ENCODE results near the gene FAM53B.
"Not testable (repeated sequence)": the region's sequence is repeated elsewhere in the genome, so short reads cannot be mapped to it uniquely, and the experiment has no call there.

The FAM53B gene

DNA sequence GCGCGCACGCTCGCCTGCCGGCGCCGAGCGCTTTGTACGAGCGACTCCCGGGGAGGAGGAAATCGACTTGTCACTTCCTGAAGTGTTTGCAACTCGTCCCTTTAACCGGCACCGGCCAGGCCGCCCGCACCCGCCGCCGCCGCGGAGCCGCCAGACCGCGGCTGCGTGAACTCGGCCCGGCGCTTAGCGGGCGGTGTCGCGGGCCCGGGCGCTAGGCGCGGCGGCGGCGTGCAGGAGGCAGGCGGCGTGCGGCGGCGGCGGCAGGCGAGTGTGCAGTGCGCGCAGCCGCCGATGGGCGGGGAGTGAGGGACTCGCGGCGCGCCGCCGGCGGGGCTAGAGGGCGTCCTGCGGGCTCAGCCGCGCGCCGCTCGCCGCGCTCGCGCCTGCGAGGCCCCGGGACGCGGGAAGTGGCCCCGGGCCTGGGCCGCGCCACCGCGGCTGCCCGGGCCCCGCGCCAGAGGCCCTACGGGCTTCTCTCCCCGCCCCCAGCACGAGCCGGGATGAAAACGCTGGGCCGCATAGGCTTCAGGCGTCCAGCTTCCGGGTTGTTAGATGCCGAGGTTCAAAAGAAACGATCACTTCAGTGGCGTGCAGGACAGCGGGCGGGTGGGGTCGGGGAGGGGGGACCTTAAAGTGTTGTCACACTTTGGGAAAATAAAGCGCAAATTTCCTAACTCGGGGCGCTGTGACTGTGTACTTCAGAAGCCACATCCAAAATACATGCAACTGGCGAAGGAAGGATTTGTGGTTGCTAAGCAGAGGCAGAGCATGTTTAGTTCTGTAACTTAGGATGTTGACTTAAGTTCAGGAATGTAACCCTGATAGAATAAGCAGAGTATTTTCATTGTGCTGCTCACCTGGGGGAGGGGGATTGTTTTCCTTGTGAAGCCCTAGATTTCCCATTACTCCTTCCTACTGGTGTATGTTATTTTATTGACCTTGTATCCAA is at the start of gene FAM53B:
Gene FAM53B (minus strand): TSS at position 277 of the 949 bp plus-strand sequence. CDS start 37,665 bp downstream, outside the sequence.
- peak; percentile 74 for DNase-seq (ENCODE audit: low read depth)

DNA sequence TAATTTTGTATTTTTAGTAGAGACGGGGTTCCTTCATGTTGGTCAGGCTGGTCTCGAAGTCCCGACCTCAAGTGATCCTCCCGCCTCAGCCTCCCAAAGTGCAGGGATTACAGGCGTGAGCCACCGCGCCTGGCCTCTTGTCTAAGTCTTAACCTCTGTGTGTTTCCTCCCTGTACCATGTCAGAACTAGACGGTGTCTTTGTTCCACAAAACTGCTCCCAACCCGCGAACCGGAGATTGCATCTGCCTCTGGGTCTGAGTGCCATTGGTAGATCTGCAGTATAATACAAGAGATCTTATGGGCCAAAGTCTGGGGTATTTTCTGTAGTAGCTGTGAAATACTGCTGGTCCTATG is 48.8 kb upstream of the FAM53B start:
- DNase-seq (ENCODE audit: low read depth) = no peak

DNA sequence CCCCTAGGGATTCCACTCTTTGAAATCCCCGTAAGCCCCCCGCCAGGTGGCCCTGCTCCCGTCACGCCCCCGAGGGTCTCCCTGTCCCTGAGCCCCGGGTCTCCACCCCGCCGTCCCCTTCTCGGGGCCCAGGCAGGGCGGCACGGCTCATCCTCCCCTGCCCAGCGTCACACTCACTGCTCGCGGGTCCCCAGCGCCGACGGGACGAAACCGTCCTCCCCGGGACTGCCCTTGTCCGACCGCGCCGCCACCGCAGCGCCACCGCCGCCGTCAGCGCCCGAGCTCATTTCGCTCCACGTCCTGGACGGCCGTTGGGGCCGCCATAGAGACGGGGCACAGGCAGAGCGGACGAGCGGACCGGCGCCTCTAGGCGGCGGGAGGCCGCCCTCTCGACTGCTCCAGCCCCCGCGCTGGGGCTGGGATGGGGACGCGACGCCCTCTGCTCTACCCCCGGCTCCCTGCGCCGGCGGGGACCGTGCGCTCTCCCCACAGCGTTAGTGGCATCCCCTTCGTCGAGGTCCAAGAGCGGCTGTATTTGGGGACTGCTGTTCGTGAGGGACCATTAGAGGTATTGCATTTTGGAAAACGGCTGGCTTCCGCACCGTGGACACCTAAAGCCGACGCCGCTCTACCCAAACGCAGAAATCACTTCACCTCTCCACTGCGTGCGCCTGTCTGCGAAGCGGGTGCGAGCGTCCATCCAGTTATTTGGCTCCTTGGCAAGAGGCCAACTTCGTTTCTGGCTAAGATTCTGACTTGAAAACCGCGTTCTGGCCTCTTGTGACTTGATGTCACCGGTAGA is 47.6 kb upstream of the FAM53B start, which contains the start of gene EEF1AKMT2:
Gene EEF1AKMT2 (minus strand): TSS at position 341 of the 802 bp plus-strand sequence. CDS start 54 bp downstream, at position 287.
- DNase-seq (ENCODE audit: low read depth) = peak; percentile 82

DNA sequence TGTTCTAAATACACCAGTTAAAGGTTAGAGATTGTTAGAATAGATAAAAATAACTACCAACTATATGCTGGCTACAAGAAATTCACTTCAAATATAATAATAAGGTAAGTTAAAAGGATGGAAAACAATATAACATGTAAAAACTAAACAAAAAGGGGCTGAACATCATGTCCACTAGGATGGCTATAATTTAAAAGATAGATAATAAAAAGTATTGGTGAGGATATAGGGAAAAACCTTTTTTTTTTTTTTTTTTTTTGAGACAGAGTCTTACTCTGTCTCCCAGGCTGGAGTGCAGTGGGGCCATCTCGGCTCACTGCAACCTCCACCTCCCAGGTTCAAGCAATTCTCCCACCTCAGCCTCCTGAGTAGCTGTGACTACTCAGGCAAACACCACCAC is 38.7 kb upstream of the FAM53B start:
- not testable (repeated sequence) for DNase-seq (ENCODE audit: low read depth)

GRCh38 chr10:124768791-124769190 is 24.6 kb upstream of the FAM53B start:
- no peak for DNase-seq (ENCODE audit: low read depth)

DNA sequence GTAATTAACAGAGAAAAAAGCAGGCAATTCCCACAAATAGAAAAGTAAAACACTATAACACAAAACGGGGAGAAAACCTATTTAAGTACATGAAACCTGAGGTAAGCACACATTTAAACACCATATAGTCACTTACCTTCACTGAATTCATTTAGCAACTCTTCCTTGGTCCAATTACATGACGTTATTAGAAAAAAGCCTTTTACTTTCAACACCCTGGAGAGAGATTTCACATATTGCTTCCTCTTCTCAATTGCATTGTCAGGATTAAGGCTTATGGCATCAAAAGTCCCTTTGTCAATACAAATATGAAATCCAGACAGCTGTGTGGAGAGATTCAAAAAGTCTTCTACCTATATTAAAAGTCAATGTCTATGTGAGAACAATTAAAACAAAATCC is 21.1 kb upstream of the FAM53B start:
- no peak for DNase-seq (ENCODE audit: low read depth)

- DNase-seq (ENCODE audit: low read depth) = no peak
Observed at GRCh38 chr10:124763267-124763666, 19.1 kb upstream of the FAM53B start.

- DNase-seq (ENCODE audit: low read depth) = no peak
Observed at GRCh38 chr10:124762281-124762680, 18.1 kb upstream of the FAM53B start.

GRCh38 chr10:124756156-124756903 is 12.2 kb upstream of the FAM53B start:
- no peak for DNase-seq (ENCODE audit: low read depth)

GRCh38 chr10:124755581-124755980 is 11.4 kb upstream of the FAM53B start:
- DNase-seq (ENCODE audit: low read depth) = no peak

DNA sequence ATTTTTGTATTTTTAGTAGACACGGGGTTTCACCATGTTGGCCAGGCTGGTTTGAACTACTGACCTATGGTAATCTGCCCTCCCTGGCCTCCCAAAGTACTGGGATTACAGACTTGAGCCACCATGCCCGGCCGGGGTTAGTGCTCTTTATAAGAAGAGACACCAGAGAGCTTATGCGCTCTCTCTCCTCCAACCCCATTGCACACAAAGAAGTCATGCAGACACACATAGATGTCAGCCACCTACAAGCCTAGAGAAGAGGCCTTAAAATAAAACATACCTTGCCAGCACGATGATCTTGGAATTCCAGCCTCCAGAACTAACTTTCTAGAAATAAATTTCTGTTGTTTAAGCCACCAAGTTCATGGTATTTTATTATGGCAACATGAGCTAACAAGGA is 10.0 kb upstream of the FAM53B start:
- no peak for DNase-seq (ENCODE audit: low read depth)

GRCh38 chr10:124748953-124749645 is 4.9 kb upstream of the FAM53B start:
- no peak for DNase-seq (ENCODE audit: low read depth)

DNA sequence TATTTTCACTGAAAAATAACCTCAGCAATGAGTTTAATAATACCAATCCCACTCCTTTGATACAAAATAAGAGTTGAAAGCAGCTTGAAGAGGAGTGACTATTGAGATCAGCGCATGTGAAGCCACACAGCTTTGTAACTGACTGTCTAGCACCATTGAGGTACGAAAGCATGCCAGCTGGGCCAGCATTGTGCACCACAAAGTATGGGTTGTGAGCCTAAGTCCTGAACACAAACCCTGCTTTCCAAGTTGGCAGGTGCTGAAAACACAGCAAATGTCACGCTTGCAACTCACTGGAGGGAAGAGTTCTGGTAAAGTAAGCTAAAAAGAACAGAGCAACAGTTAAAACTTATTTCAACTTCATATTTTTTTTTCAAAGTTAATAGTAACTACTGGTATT is 4.0 kb upstream of the FAM53B start:
- no peak for DNase-seq (ENCODE audit: low read depth)

DNA sequence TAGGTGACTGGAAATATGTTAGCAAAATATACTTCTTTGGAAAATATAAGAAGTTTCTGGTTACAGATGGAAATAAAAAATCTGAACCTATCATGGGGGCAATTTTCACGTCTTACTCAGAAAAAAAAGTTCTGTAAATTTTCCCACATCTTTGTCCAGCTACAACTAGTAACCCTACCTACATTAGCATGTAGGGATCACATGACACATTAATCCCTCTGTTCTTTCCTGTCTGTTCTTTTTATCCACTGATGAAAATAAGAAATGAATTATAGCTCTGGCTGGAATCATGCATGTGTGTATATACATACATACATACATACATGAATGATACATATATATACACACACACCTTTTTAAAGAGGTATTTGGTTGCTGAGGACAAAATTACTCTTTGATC is 3.6 kb upstream of the FAM53B start:
- no peak for DNase-seq (ENCODE audit: low read depth)

GRCh38 chr10:124746992-124747391 is 2.8 kb upstream of the FAM53B start:
- no peak for DNase-seq (ENCODE audit: low read depth)

GRCh38 chr10:124746447-124746846 is 2.3 kb upstream of the FAM53B start:
- DNase-seq (ENCODE audit: low read depth) = not testable (repeated sequence)

DNA sequence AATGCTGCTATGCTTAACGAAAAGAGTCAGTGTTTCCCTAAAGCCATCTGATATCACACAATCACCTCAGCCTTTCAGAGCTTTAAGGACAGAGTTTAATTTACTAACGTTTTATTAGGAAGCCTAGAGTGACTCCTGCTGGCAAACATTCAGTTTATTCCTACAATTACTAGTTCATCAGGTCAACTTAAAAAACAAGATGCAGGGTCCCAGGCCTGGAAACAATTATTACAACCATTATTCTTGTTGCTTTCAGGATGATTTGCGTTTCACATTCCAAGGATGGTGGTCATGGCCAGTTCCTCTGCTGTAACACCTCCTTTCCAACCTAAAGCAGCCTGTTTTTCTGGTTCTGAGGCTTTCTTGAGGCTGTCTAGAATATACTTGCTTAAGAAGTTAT is 1.5 kb upstream of the FAM53B start:
- no peak for DNase-seq (ENCODE audit: low read depth)

DNA sequence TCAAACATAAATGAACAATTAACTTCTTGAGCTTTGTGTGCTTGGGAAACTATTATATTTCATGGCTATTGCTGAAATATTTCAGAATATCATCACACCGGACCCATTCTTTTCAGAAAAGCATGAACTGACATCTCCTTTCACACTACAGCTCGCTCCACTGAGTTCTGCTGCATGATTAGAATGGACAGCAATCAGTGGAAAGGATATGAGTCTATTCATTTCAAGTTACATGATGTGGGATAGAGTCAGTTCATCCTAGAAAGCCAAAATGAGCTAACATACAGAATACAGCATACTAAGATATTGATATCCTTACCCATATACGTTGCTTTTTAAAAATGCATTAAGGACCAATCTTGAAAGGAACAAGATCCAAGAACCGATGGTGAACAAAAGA is 1.1 kb upstream of the FAM53B start:
- DNase-seq (ENCODE audit: low read depth) = no peak

DNA sequence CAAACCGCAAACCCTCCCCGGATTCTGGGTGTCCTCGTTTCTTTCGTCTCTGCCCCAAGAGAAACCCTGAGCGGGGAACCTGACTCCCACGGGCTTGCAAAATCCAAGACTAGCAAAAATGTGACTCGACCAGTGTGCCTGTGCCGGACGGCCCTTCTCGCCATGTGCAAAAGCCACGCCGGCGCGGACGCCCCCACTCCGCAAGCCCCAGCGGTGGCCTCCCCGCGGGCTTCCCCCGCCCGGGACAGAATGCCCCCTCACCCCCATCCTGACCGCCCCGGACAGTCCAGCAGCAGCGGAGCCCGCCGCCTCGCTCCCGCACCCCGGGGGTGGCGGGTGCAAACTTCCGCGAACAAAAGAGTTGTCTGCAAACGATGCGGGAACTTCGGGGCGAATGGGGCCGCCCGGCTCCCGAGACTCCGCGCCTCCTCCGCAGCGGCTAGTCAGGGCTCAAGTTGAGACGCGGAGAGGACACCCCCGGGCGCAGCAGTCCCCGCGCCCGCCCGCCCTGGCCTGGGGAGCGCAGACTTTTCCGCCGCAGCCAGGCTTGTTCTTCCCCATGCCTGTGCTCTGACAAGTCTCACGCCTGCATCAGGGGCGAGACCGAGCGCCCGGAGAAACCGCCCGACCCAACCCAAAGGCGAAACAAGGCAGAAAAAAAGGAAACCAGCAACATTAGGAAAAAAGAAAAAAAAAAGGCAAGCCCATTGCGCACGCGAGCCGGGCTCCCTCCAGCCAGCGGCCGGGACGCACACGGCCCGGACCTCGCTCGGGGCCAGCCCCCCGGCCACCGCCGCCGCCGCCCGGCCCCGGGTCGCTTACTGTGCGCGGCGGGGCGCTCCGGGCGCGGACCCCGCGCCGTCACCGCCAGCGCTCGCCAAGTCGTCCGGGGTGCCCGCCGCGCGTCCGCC is 732 bp downstream of the FAM53B start:
- DNase-seq (ENCODE audit: low read depth) = no peak

GRCh38 chr10:124742413-124743190 is 1.6 kb downstream of the FAM53B start:
- DNase-seq (ENCODE audit: low read depth) = no peak
